Rectal smooth muscle tissue (tissue), 1 donor: ENCODE measurements around the gene PVALB.

Source experiments
- H3K27ac ChIP-seq: one replicate; pipeline ENCODE4 v1.7.0; 2013; ENCODE audit warnings: low read depth, low read length, inconsistent platforms
- H3K27me3 ChIP-seq: one replicate; pipeline ENCODE4 v1.7.0; 2013; ENCODE audit warnings: low read length; ENCODE audit not compliant: control insufficient read depth, insufficient read depth
- H3K36me3 ChIP-seq: one replicate; pipeline ENCODE4 v1.7.0; 2013; ENCODE audit warnings: low read length; ENCODE audit not compliant: control insufficient read depth, insufficient read depth
- H3K4me1 ChIP-seq: one replicate; pipeline ENCODE4 v1.7.0; 2013; ENCODE audit warnings: low read length; ENCODE audit not compliant: control insufficient read depth, insufficient read depth
- H3K4me3 ChIP-seq: one replicate; pipeline ENCODE4 v1.7.0; 2013; ENCODE audit warnings: low read length
- H3K9ac ChIP-seq: one replicate; pipeline ENCODE4 v1.7.0; 2013; ENCODE audit warnings: low read length

Gene PVALB

DNA sequence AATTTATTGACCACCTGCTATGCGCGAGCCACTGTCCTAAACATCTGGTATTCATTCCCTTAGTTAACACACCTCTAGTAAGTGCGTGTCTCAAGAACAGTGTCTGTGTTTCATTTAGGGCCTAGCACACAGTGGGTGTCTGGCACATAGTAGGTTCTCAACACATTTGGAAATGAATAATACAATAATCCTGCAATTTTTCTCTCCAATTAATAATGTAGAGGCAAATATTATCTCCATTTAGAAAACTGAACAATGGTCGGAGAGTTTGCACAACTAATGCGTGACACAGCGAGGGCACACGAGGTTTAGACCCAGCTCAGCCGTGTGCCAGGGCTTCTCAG lies 39.9 kb upstream of the PVALB start:
- no peak overlapping the region for H3K9ac ChIP-seq
- H3K4me1 ChIP-seq, result peaks cover 3% of the 10 kb centered on the region
- H3K27me3 ChIP-seq, result no peaks in the 10 kb centered on the region
- no peaks in the 10 kb centered on the region for H3K36me3 ChIP-seq
- H3K4me3 ChIP-seq, result no peak overlapping the region
- no peak overlapping the region for H3K27ac ChIP-seq

DNA sequence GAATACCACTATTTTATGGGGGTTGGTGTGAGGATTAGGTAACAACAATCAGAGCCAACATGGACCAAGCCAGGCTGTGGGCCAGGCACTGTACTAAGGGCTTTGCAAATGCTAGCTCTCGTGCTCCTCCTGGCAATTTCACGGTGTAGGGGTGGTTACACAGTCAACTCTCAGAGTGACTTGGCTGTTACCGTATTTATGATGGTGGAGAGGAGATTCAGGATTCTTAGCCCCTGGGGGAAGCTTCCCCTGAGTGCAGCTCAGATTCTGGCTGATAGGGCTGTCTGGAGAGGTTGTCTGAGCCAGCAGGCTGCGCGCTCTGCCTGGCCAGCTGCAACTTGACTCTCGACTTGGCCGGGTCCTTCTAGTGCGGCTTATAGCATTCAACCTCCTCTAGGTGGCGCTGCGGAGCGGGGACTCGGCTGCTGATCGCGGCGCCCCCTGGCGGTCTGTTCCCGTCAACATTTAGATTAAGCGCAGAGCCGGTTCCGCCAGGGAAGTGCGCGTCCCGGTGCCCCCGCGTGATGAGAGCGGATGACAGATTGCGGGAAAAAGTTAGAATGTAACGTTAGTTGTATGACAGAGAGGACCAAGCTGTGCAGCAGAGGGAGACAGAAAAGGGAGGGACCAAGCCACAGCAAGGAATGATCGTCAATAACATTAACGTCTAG lies 39.4 kb upstream of the PVALB start:
- no peak overlapping the region for H3K4me3 ChIP-seq
- no peak overlapping the region for H3K9ac ChIP-seq
- no peaks in the 10 kb centered on the region for H3K36me3 ChIP-seq
- H3K4me1 ChIP-seq, result peaks cover 3% of the 10 kb centered on the region
- no peaks in the 10 kb centered on the region for H3K27me3 ChIP-seq
- no peak overlapping the region for H3K27ac ChIP-seq

DNA sequence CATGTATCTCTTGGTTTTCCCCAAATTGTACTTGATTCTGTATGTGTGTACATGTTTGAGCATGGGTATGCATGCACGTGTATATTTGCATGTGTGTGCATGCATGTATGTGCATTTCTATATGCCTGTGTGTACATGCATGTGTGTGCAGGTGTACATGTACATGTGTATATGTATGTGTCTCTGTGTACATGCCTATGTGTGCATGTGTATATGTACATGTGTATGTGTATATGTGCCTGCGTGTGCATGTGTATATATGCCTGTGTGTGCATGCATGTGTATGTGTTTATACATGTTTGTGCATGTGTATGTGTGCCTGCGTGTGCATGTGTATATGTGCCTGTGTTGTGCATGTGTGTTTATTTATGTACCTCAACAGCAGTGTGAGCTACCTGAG lies 38.6 kb upstream of the PVALB start:
- Histone ChIP-seq H3K4me3 (no peak overlapping the region), H3K9ac (no peak overlapping the region), H3K27ac (no peak overlapping the region), H3K27me3 (no peaks in the 10 kb centered on the region), H3K36me3 (no peaks in the 10 kb centered on the region), H3K4me1 (peaks cover 3% of the 10 kb centered on the region)

DNA sequence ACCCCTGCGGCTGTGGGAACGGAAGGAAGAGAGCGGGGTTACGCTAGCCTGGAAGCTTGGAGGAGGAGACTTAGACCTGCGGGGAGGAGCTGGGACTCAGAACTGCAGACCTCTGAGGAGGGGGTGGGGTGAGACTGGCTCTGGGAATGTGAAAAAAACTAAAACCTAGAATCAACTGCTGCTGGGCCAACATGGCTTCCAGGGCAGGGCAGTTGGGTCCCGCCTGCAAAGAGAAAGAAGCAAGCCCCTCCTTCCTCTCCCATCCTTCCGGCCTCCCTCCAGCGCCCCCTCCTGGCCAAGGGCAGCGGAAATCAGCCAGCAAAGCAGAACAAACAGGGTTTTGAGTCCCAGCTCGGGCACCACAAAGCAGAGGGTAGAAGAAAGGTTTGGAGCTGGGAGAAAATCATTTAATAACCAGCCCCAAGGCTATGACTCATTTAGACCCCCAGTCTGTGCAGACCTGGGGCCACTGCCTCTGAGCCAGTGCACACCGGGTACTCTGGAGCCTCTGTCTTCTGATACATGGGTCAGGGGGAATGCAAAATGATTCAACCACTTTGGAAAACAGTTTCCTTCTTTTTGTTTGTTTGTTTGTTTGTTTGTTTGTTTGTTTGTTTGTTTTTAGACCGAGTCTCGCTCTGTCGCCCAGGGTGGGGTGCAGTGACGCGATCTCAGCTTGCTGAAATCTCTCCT lies 36.7 kb upstream of the PVALB start:
- Histone ChIP-seq H3K4me3 (no peak overlapping the region), H3K27me3 (no peaks in the 10 kb centered on the region), H3K27ac (no peak overlapping the region)

DNA sequence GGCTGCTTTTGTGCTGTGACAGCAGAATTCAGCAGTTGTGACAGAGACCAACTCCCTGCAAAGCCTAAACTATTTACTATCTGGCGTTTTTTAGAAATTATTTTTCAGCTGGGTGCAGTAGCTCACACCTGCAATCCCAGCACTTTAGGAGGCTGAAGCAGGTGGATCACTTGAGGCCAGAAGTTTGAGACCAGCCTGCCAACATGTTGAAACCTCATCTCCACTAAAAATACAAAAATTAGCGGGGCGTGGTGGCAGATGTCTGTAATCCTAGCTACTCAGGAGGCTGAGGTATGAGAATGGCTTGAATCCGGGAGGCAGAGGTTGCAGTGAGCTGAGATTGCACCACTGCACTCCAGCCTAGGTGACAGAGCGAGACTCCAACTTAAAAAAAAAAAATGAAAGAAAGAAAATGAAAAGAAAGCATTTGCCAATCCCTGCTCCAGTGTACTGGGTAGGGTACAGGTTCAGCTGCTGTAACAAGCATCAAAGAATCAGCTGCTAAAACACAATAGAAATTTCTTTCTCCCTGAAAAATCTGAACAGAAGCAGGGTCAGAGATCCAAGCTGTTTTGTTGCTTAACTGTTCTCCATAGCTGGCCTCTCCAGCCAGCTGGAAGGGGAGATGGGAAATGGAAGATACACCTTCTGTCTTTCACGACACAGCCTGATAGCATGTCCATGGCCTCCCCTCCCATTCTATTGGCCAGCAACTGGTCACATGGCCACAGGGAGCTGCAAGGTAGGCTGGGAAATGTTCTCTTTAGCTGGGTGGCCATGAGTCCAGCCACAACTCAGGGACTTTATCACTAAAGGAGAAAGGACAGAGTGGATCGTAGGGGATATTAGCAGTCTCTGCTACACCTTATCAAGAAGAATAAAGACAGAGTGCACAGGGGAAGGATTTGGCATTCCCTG lies 35.5 kb upstream of the PVALB start:
- Histone ChIP-seq H3K4me3 (no peak overlapping the region), H3K27me3 (no peaks in the 10 kb centered on the region), H3K27ac (no peak overlapping the region), H3K9ac (no peak overlapping the region), H3K4me1 (peaks cover 3% of the 10 kb centered on the region), H3K36me3 (no peaks in the 10 kb centered on the region)

More for the DNA sequence above, 36.7 kb upstream of the PVALB start:
- Histone ChIP-seq H3K9ac (no peak overlapping the region), H3K4me1 (peaks cover 3% of the 10 kb centered on the region), H3K36me3 (no peaks in the 10 kb centered on the region)

DNA sequence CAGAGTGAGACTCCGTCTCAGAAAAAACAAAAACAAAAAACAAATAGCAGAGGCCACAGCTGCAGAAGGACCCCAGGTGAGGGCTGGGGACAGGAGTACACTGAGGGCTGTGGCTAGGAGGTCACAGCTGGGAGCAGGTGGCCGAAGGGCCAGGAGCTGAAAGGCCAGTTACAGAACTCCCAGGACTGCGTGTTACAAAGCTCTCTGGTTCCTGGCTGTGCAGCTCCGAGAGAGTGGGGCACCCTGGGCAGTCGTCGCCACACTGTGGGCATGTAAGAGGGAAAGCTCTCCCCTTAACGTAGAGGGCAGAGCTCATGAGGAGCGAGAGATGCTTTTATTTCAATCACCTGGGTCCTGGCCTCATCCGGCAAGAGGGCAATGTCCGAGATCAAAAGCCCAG lies 33.8 kb upstream of the PVALB start:
- H3K27ac ChIP-seq, result no peak overlapping the region
- no peaks in the 10 kb centered on the region for H3K27me3 ChIP-seq
- H3K9ac ChIP-seq, result no peak overlapping the region
- H3K4me3 ChIP-seq, result no peak overlapping the region
- H3K4me1 ChIP-seq, result no peaks in the 10 kb centered on the region
- H3K36me3 ChIP-seq, result no peaks in the 10 kb centered on the region

DNA sequence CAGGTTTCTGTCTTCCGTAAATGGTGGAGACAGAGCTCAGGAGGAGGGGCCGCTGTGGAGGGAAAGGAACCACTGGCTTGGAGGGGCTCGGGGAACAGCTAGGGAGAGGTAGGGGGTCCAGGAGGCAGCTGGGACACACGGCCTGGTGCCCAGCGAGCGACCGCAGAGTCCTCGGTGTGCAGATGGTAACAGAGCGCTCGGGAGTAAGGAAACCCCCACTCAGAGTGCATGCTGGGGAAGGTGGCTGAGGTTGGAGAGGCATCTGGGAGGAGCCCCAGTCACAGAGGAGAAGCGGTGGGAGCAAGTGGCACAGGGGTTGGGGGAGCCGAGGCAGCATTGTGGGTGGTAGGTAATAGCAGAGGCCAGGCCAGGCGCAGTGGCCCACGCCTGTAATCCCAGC lies 33.2 kb upstream of the PVALB start:
- no peak overlapping the region for H3K27ac ChIP-seq
- no peak overlapping the region for H3K9ac ChIP-seq
- H3K4me1 ChIP-seq, result no peaks in the 10 kb centered on the region
- no peaks in the 10 kb centered on the region for H3K36me3 ChIP-seq
- H3K27me3 ChIP-seq, result no peaks in the 10 kb centered on the region
- H3K4me3 ChIP-seq, result no peak overlapping the region

DNA sequence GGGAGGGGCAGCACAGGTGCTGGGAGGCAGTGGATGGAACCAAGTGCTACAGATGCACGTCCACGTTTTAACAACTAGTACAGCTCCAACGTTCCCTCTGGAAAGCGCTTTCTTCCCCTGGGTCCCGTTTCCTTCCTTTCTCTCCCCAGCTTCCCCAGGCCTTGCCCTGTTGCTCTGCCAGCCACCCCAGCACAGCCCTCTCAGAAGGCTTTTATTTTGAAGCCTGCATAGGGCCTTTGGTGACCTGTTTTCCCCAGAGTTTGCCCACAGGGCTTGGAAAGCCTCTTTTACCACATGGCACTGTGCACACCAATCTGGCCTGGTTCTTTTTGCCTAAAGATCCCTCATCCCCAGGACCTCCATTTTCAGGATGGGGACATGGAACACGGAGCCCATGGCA lies 30.1 kb upstream of the PVALB start:
- Histone ChIP-seq H3K4me1 (no peaks in the 10 kb centered on the region), H3K36me3 (no peaks in the 10 kb centered on the region), H3K9ac (no peak overlapping the region), H3K27ac (no peak overlapping the region), H3K4me3 (no peak overlapping the region), H3K27me3 (no peaks in the 10 kb centered on the region)

DNA sequence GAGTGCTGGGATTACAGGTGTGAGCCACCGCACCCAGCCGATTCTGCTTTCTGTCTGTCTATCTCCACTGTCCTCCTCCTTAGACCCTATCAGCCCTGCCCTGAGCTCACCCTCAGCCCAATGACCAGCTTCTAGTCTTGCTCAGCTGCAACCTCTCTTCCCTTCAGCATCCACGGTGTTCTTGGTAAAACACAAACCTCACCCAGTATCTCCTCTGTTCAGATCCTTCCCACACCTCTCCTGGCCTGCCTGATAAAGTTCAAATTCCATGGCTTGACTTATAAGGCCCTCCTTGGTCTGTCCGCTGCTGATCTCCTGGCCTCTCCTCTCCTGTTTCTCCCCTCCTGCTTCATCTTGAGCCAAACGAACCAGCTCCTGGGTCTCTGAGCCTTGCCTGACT lies 29.4 kb upstream of the PVALB start:
- no peak overlapping the region for H3K4me3 ChIP-seq
- no peaks in the 10 kb centered on the region for H3K27me3 ChIP-seq
- no peak overlapping the region for H3K9ac ChIP-seq
- no peaks in the 10 kb centered on the region for H3K4me1 ChIP-seq
- no peaks in the 10 kb centered on the region for H3K36me3 ChIP-seq
- no peak overlapping the region for H3K27ac ChIP-seq

DNA sequence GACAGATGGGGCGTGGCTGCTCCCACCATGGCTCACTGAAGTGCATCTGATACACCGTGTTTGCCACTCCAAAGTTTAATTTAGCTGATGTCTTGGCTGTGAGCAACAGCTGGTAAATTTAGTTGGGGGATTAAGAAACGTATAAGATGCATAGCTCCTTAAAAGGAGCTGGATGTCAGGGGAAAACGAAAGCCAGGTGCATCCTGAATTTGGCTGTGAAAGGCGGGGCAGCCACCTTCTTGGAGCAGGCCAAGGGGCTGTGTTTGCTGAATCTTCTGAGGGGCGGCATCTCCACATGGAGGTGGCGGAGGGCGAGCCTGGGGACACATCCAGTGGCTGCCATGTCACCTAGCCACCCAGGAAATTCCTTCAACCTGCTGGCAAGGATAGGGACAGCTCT lies 23.3 kb upstream of the PVALB start:
- H3K27me3 ChIP-seq, result no peaks in the 10 kb centered on the region
- no peaks in the 10 kb centered on the region for H3K4me1 ChIP-seq
- no peaks in the 10 kb centered on the region for H3K36me3 ChIP-seq
- H3K27ac ChIP-seq, result no peak overlapping the region
- H3K4me3 ChIP-seq, result no peak overlapping the region
- no peak overlapping the region for H3K9ac ChIP-seq

DNA sequence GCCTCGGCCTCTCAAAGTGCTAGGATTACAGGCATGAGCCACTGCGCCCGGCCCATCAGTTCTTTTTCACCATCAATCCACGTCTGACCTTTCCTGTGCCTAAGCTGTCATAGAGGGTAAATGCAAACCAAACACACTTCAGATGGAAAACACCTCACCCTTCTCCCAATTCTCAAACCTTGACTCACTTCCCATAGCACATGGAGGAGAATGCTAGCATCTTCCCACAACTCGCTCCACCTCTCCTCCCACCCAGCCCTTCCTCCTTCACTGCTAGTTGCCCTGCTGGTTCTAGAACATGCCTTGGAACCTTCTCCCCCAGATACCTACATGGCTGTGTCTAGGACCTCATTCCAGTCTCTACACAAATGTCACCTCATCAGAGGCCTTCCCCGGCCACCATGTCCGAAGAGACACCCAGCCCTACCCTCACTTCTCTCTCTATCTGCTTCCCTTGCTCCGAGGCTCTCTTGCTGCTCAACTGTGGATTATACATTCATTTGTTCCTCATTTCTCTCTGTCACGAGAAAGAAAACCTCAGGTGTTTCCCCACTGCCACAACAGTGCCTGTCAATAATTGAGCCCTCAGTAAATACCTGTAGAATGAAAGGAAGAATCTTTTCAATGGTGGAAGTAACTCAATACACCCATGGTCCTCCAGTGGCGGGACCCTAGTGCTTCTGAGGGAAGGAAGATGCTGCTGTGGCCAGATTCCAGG lies 22.7 kb upstream of the PVALB start:
- H3K27me3 ChIP-seq, result no peaks in the 10 kb centered on the region
- H3K4me1 ChIP-seq, result no peaks in the 10 kb centered on the region
- no peaks in the 10 kb centered on the region for H3K36me3 ChIP-seq
- H3K4me3 ChIP-seq, result no peak overlapping the region
- H3K27ac ChIP-seq, result no peak overlapping the region
- no peak overlapping the region for H3K9ac ChIP-seq
